22Rv1 (cell line): ENCODE results near the gene AEBP1.

ENCODE experiments used
- CTCF ChIP-seq: fragments of 450-650 bp; IDR thresholded peaks from 2 replicates; pipeline ENCODE4 v1.5.1; 2017; ENCODE audit warnings: mild to moderate bottlenecking
- ZFX ChIP-seq: fragments of 450-650 bp; IDR thresholded peaks from 2 replicates; pipeline ENCODE4 v1.6.1; 2017; ENCODE audit warnings: antibody characterized with exemption, borderline replicate concordance

DNA sequence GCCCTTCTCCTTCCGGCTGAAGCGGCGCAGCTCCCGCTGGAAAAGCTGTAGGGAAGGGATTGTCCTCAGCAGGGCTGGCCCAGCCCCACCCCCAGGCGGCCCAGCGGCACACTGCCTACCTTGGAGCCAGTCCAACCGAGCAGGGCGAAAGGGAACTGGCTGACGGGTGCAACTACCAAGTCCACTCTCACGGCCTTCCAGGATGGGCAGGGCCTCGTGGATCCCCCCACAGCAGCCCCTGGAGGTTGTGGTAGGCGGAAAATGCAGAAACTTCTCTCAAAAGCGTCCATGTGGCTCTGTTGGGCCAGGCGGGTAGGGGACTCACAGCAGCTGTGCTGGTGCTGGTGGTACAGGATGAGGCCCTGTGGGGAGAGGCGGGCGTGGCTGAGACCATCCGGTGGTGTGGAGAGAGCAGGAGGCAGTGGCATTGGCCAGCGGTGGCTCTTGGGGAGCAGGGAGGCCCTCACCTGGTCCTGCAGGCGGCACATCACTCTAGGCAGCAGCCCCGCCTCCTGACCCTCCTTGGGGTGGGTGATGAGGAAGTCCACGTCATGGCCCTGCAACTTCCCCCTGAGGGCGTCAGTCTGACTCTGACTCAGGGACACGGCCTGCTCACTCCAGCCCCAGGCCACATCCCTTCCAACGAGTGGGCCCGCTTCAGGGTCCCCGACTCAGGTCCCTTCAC lies 30.3 kb upstream of the AEBP1 start:
- TF ChIP-seq CTCF, result no peak
- TF ChIP-seq ZFX, result no peak
